Choroid plexus epithelial cell (primary cell): Measurements from ENCODE around the gene VAV2.

Source experiments
- DNase-seq: peaks from one replicate; pipeline ENCODE4 v3.0.0-alpha.2; 2010; ENCODE audit warnings: low read depth
- H3K4me3 ChIP-seq: 2 replicates; pipeline ENCODE4 v1.5.1; 2011; ENCODE audit warnings: low read depth, mild to moderate bottlenecking, control low read depth, low read length, moderate library complexity
- CTCF ChIP-seq: conservative IDR thresholded peaks from 2 replicates; pipeline ENCODE4 v1.5.1; 2011; ENCODE audit warnings: low read depth, mild to moderate bottlenecking, control low read depth, inconsistent platforms, low read length, moderate library complexity

VAV2 gene

GRCh38 chr9:133803745-133804144 is 188.4 kb downstream of the VAV2 start:
- no peak overlapping the region for H3K4me3 ChIP-seq
- DNase-seq, result no peak
- no peak for TF ChIP-seq CTCF

- H3K4me3 ChIP-seq, result no peak overlapping the region
- DNase-seq, result peak; percentile 23
- no peak for TF ChIP-seq CTCF
Measured at GRCh38 chr9:133803028-133803585, 189.0 kb downstream of the VAV2 start.

GRCh38 chr9:133801739-133802138 is 190.4 kb downstream of the VAV2 start:
- DNase-seq, result no peak
- no peak for TF ChIP-seq CTCF
- no peak overlapping the region for H3K4me3 ChIP-seq

- no peak for DNase-seq
- no peak overlapping the region for H3K4me3 ChIP-seq
- TF ChIP-seq CTCF, result no peak
Measured at GRCh38 chr9:133800266-133800665, 191.9 kb downstream of the VAV2 start.

GRCh38 chr9:133799716-133800115 is 192.4 kb downstream of the VAV2 start:
- no peak for DNase-seq

GRCh38 chr9:133799106-133799505 is 193.0 kb downstream of the VAV2 start:
- no peak overlapping the region for H3K4me3 ChIP-seq
- no peak for TF ChIP-seq CTCF
- DNase-seq, result no peak

More at GRCh38 chr9:133799716-133800115, 192.4 kb downstream of the VAV2 start:
- TF ChIP-seq CTCF, result no peak
- H3K4me3 ChIP-seq, result no peak overlapping the region

GRCh38 chr9:133798160-133798559 is 194.0 kb downstream of the VAV2 start:
- no peak for TF ChIP-seq CTCF
- no peak overlapping the region for H3K4me3 ChIP-seq
- no peak for DNase-seq
